ENCODE results near the gene KLK5. TPM values are rescaled to one million over a fixed set of nuclear protein-coding genes. Genes with fewer than 3 reads are reported as not detected.
"Not testable (repeated sequence)": the region's sequence is repeated elsewhere in the genome, so short reads cannot be mapped to it uniquely, and the experiment has no call there.

Gene KLK5
- not detected for total RNA-seq

- ChIA-PET POLR2A (no interaction called here), CTCF (no interaction called here)
- H3K36me3 Mint-ChIP-seq: no peaks in the 10 kb centered on the region
- peaks cover 22% of the 10 kb centered on the region for H3K27me3 Mint-ChIP-seq
- no peak within 1 kb of the TSS for H3K4me3 Mint-ChIP-seq
- no peaks in the 10 kb centered on the region for H3K9me3 Mint-ChIP-seq
- no peak within 1 kb of the TSS for H3K27ac Mint-ChIP-seq
- DNase-seq: no peak
- H3K4me1 Mint-ChIP-seq (ENCODE audit: low read depth): no peaks in the 10 kb centered on the region
- intact Hi-C loops (cut with micrococcal nuclease): no loop called here
Measured at GRCh38 chr19:50952910-50953309, at the start of gene KLK5. Gene KLK5 (minus strand): TSS chr19:50953038. CDS start chr19:50952657, 381 bp downstream.

GRCh38 chr19:51002089-51002532, 49.3 kb upstream of the KLK5 start:
- DNase-seq: no peak
- Mint-ChIP-seq H3K4me3 (no peak overlapping the region), H3K4me1 (ENCODE audit: low read depth) (no peaks in the 10 kb centered on the region), H3K27me3 (peaks cover 35% of the 10 kb centered on the region), H3K9me3 (no peaks in the 10 kb centered on the region), H3K27ac (no peak overlapping the region), H3K36me3 (no peaks in the 10 kb centered on the region)
- intact Hi-C loops (cut with micrococcal nuclease): no loop called here
- POLR2A ChIA-PET: no interaction called here
- CTCF ChIA-PET: interaction anchor here (1.2 kb wide), 1 partner anchor 15 kb away, joined by 4 read pairs; no protein-coding TSS in a partner anchor

- Mint-ChIP-seq H3K4me3 (no peak within 1 kb of the TSS), H3K36me3 (no peaks in the 10 kb centered on the region), H3K27ac (no peak within 1 kb of the TSS), H3K4me1 (ENCODE audit: low read depth) (no peaks in the 10 kb centered on the region), H3K27me3 (peaks cover 35% of the 10 kb centered on the region), H3K9me3 (no peaks in the 10 kb centered on the region)
- CTCF ChIA-PET: no interaction called here
- intact Hi-C loops (cut with micrococcal nuclease): no loop called here
- DNase-seq: no peak
- POLR2A ChIA-PET: no interaction called here
Measured at GRCh38 chr19:51001515-51001914, 48.7 kb upstream of the KLK5 start, which contains the start of gene KLK8. Gene KLK8 (minus strand): TSS chr19:51001604. CDS start chr19:51001167, 437 bp downstream.

- Mint-ChIP-seq H3K9me3 (no peaks in the 10 kb centered on the region), H3K4me3 (no peak overlapping the region), H3K4me1 (ENCODE audit: low read depth) (no peaks in the 10 kb centered on the region), H3K36me3 (no peaks in the 10 kb centered on the region), H3K27me3 (peaks cover 35% of the 10 kb centered on the region), H3K27ac (no peak overlapping the region)
- CTCF ChIA-PET: no interaction called here
- POLR2A ChIA-PET: no interaction called here
- intact Hi-C loops (cut with micrococcal nuclease): no loop called here
- no peak for DNase-seq
Measured at GRCh38 chr19:51000981-51001380, 48.1 kb upstream of the KLK5 start.

GRCh38 chr19:51000426-51000825, 47.6 kb upstream of the KLK5 start:
- no peaks in the 10 kb centered on the region for H3K4me1 Mint-ChIP-seq (ENCODE audit: low read depth)
- intact Hi-C loops (cut with micrococcal nuclease): no loop called here
- H3K36me3 Mint-ChIP-seq: no peaks in the 10 kb centered on the region
- H3K27ac Mint-ChIP-seq: no peak overlapping the region
- no peak for DNase-seq
- POLR2A ChIA-PET: no interaction called here
- H3K27me3 Mint-ChIP-seq: peaks cover 35% of the 10 kb centered on the region
- no peak overlapping the region for H3K4me3 Mint-ChIP-seq
- no peaks in the 10 kb centered on the region for H3K9me3 Mint-ChIP-seq
- CTCF ChIA-PET: no interaction called here

GRCh38 chr19:50998686-50999085, 45.8 kb upstream of the KLK5 start:
- Mint-ChIP-seq H3K9me3 (no peaks in the 10 kb centered on the region), H3K4me3 (no peak overlapping the region), H3K27ac (no peak overlapping the region), H3K36me3 (no peaks in the 10 kb centered on the region), H3K27me3 (peaks cover 31% of the 10 kb centered on the region), H3K4me1 (ENCODE audit: low read depth) (no peaks in the 10 kb centered on the region)
- POLR2A ChIA-PET: no interaction called here
- CTCF ChIA-PET: no interaction called here
- intact Hi-C loops (cut with micrococcal nuclease): no loop called here
- DNase-seq: no peak

- POLR2A ChIA-PET: no interaction called here
- CTCF ChIA-PET: no interaction called here
- no peaks in the 10 kb centered on the region for H3K36me3 Mint-ChIP-seq
- no peaks in the 10 kb centered on the region for H3K9me3 Mint-ChIP-seq
- peaks cover 27% of the 10 kb centered on the region for H3K27me3 Mint-ChIP-seq
- H3K27ac Mint-ChIP-seq: no peak overlapping the region
- H3K4me1 Mint-ChIP-seq (ENCODE audit: low read depth): no peaks in the 10 kb centered on the region
- intact Hi-C loops (cut with micrococcal nuclease): no loop called here
- H3K4me3 Mint-ChIP-seq: no peak overlapping the region
- DNase-seq: no peak
Measured at GRCh38 chr19:50998061-50998460, 45.2 kb upstream of the KLK5 start.

- Mint-ChIP-seq H3K4me3 (no peak overlapping the region), H3K9me3 (no peaks in the 10 kb centered on the region), H3K36me3 (no peaks in the 10 kb centered on the region), H3K27me3 (peaks cover 19% of the 10 kb centered on the region), H3K27ac (no peak overlapping the region), H3K4me1 (ENCODE audit: low read depth) (no peaks in the 10 kb centered on the region)
- intact Hi-C loops (cut with micrococcal nuclease): no loop called here
- CTCF ChIA-PET: no interaction called here
- DNase-seq: no peak
- POLR2A ChIA-PET: no interaction called here
Measured at GRCh38 chr19:50994129-50994528, 41.3 kb upstream of the KLK5 start.

- no peak for DNase-seq
- CTCF ChIA-PET: no interaction called here
- H3K9me3 Mint-ChIP-seq: no peaks in the 10 kb centered on the region
- POLR2A ChIA-PET: no interaction called here
- peaks cover 24% of the 10 kb centered on the region for H3K27me3 Mint-ChIP-seq
- H3K4me1 Mint-ChIP-seq (ENCODE audit: low read depth): no peaks in the 10 kb centered on the region
- H3K4me3 Mint-ChIP-seq: no peak overlapping the region
- no peak overlapping the region for H3K27ac Mint-ChIP-seq
- intact Hi-C loops (cut with micrococcal nuclease): no loop called here
- H3K36me3 Mint-ChIP-seq: no peaks in the 10 kb centered on the region
Measured at GRCh38 chr19:50992666-50993035, 39.8 kb upstream of the KLK5 start.

- POLR2A ChIA-PET; intact Hi-C loops (cut with micrococcal nuclease); H3K4me3 Mint-ChIP-seq; H3K4me1 Mint-ChIP-seq (ENCODE audit: low read depth); H3K9me3 Mint-ChIP-seq; DNase-seq; H3K36me3 Mint-ChIP-seq; CTCF ChIA-PET; H3K27ac Mint-ChIP-seq: not testable (repeated sequence)
- H3K27me3 Mint-ChIP-seq: peaks cover 43% of the 10 kb centered on the region
Measured at GRCh38 chr19:50984416-50984815, 31.6 kb upstream of the KLK5 start.

GRCh38 chr19:50983625-50984292, 30.9 kb upstream of the KLK5 start, which contains the start of gene KLK7:
Gene KLK7 (minus strand): TSS chr19:50983917. CDS start chr19:50982399, 1,518 bp downstream.
- Mint-ChIP-seq H3K36me3 (no peaks in the 10 kb centered on the region), H3K9me3 (no peaks in the 10 kb centered on the region), H3K27ac (no peak within 1 kb of the TSS), H3K4me1 (ENCODE audit: low read depth) (no peaks in the 10 kb centered on the region), H3K4me3 (no peak within 1 kb of the TSS), H3K27me3 (peaks cover 40% of the 10 kb centered on the region)
- CTCF ChIA-PET: no interaction called here
- POLR2A ChIA-PET: no interaction called here
- no peak for DNase-seq
- intact Hi-C loops (cut with micrococcal nuclease): no loop called here

- Mint-ChIP-seq H3K4me3 (no peak overlapping the region), H3K27ac (no peak overlapping the region), H3K9me3 (no peaks in the 10 kb centered on the region), H3K36me3 (no peaks in the 10 kb centered on the region), H3K4me1 (ENCODE audit: low read depth) (no peaks in the 10 kb centered on the region), H3K27me3 (peaks cover 36% of the 10 kb centered on the region)
- CTCF ChIA-PET: no interaction called here
- POLR2A ChIA-PET: no interaction called here
- intact Hi-C loops (cut with micrococcal nuclease): no loop called here
- no peak for DNase-seq
Measured at GRCh38 chr19:50982186-50982585, 29.3 kb upstream of the KLK5 start.

- ChIA-PET POLR2A (no interaction called here), CTCF (no interaction called here)
- Mint-ChIP-seq H3K9me3 (no peaks in the 10 kb centered on the region), H3K4me1 (ENCODE audit: low read depth) (no peaks in the 10 kb centered on the region), H3K27me3 (peaks cover 35% of the 10 kb centered on the region), H3K36me3 (no peaks in the 10 kb centered on the region), H3K27ac (no peak overlapping the region), H3K4me3 (no peak overlapping the region)
- intact Hi-C loops (cut with micrococcal nuclease): no loop called here
- no peak for DNase-seq
Measured at GRCh38 chr19:50981587-50982146, 28.8 kb upstream of the KLK5 start.
